Kidney tubule cell (primary cell): ENCODE data around the gene NEGR1.

Experiments used
- DNase-seq: peaks from one replicate; pipeline ENCODE4 v3.0.0-alpha.2; 2018; ENCODE audit warnings: low spot score

NEGR1 gene

DNA sequence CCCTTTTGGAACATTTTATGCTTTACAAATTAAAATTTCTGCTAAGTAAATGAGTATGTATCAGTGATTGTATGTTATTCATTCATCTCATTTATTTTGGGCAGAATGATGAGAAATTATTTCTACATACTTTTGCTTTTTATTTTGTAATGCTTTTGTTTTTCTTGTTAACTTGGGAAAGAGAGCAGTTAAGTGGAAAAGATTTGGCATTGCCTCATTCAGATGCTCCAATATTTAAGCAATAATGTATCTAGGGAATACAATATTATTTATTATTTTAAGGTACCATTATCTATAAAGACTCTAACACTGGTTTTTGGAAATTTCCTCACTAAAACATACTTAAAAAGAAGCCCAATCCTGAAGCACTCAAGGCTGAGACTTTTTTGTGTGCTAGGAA, 431.8 kb downstream of the NEGR1 start:
- no peak for DNase-seq

DNA sequence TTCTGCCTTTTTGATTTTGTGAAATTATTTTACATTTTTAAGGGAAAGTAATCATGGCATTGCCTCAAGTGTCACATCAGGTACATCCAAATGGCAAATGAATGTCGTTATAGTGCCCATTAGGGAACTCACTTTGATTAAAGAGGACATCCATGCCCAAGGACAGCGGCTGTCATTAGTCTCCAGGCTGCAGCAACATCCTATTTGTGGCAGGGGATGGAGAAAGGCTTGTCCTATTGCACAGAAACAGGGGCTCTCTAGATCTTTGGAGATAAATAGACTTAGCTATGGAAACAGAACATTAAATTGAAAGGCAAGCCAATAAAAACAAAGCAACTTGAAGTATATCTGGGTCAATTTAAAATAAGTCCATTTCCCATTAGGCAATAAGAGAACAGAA, 439.3 kb downstream of the NEGR1 start:
- no peak for DNase-seq

DNA sequence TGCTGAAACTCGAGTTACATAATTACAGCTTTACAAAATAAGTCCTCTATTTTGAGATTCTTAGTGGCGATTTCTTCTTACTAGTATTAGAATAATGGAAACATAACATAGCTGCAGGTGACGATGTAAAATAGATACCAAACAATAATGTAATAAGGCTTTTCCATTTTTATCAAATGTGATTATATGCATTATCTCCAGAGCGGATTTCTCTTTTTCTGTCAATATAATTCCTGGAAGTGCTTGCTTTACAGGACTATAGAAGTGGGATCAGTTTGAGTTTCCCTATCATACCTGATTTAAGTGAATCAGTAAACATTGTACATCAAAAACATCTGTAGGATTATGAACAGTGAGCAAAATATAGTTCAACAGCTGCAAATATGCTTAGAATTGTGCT, 442.5 kb downstream of the NEGR1 start:
- no peak for DNase-seq

DNA sequence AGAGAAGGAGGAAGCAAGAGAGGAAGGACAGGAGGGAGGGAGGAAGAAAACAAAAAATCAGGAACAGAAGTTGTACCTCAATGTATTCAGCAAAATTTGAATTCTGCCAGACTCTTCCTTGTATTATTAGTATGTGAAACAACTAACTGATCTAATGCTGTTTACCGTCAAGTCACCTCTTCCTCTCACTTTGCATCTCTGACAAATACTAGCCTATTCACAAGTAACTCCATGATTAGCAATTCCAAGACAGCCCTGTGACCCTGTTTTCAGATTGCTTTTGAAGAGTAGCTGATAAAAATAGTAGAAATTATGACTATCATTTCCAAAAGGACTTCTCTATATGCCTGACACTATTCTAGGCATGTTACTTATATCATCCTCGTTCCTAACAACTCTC, 445.4 kb downstream of the NEGR1 start:
- no peak for DNase-seq

DNA sequence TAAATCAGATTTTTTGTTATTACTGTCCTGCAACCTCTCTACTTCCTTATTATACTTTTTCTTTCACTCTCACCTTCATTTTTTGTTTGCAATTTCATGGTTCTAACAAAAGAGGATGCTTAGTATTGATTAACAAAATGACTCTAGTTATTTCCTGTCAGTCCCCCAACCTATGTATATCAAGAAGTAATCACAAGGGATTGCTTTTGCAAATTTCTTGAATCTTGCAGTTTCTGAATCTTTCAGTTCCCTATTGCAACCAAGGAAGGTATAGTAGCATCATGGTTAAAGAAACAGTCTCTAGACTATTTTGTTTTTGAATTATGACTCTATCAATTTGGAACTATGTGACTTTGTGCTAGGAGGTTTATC, 446.9 kb downstream of the NEGR1 start:
- no peak for DNase-seq

DNA sequence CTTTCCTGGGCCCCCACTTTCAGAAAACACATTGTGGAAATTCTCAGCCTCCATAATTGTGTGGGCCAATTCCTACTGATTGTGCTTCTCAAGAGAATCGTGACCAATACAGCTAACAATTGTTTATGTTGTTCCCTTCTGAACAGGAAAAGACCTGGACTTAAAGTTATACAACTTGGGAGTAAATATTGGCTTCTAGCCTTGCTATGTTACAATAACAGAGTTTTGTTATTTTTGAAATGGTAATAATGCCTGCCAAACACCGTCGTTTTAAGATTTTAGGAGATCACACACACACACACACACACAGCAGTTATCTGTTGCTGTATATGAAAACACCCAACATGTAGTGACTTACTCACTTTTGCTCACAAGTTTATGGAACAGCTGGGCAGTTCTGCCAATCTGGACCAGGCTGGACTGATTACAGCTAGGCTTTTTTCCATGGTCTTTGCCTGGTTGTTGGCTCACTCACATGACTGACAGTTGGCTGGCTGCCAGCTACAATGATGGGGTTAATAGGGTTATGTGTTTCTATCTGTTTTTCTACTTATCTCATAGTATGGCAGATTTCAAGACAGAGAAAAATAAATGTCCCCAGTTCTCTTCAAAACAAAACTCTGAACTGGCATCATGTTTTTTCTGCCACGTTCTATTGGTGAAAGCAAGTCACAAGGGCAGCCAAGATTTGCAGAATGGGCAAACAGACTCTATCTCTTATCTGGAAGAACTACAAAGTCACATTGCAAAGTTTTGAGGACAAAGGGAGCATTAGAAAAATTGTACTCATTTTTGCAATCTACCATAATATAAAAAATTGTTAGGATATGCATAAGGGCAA, 447.5 kb downstream of the NEGR1 start:
- DNase-seq, result no peak

DNA sequence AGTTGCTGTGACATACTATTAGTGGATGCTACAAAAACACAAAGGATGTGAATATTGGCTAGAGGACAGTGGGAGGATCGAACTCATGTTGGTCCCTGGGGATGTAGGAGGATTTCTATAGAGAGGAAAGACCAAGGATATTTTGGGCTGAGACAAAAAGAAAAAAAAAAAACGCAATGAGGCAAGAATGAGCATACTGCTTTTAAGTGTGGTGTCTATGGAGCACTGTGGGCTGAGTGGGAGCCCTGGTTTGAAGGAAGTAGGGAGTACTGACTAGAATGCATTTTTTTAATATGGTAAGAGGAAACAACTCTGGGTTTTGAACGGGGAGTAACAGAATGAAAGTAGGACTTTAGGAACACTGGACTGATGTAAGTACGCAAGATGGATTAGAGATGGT, 450.7 kb downstream of the NEGR1 start:
- no peak for DNase-seq

DNA sequence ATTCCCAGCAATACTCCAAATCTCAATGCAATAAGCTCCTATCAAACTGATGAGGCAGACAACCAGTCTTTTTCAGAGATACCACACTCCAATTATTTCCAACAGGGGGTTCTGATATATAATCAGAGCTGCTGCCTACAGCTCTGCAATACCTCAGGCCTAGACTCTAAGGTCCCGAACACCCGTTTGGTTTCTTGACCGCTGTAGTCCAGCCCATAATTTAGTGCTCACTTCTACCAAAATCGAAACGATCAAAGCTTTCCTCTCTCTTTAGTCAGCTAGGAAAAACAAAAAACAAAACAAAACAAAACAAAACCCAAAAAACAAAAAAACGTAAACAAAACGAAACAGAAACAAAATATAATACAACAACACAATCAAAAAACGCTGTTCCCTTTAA, 453.0 kb downstream of the NEGR1 start:
- DNase-seq, result no peak

DNA sequence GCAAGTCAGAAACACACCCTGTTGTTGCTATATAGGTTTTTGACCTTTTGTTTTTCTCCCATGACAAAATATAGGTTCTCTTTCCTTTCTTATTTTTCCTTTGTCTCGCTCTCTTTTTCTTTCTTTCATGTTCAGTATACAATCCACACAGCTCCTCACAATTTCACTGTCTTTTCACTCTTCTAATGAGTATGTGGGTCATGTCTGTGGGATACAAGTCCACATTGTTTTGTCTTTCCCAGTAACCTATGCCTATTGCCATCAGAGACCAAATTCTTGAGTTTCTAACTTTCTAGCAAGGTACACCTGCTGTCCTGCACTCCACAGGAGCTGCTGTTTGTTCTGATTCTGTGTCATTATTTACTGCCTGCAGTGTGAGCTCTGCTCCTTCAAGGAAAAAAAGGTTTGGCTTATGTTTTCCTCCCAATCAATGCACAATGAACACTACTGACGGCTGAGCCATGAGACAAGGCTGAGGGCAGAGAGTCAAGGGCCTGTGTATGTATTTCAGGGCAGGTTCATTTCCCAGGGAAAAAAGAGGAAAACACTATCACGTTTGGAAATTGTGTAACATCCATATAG, 453.8 kb downstream of the NEGR1 start:
- no peak for DNase-seq

DNA sequence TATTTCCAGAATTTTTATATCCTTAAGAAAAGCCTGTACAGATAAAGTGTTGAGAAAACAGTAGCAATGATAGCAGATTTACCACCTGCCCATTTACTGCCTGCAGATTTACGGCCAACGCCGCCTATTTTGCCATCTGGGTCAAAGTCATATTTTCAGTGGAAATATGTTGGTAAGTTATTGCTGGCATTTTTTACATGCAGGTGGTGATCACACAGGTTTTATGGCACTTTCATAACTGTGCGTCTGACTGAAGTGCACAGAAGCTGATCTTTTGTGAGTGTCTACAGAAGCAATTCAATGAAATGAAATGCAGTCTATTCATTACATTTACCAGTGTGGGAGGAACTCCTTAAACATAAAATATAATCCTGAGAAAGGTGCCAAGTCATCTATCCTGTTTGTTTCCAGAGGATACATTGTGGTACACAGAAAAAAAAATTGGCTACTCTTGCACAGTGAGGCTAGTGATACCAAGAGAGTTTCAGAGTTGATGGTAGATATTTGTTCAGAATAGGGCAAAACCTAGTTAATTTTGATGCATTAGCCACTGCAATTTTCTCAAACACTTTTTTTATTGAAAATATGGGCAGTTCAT, 458.5 kb downstream of the NEGR1 start:
- no peak for DNase-seq

DNA sequence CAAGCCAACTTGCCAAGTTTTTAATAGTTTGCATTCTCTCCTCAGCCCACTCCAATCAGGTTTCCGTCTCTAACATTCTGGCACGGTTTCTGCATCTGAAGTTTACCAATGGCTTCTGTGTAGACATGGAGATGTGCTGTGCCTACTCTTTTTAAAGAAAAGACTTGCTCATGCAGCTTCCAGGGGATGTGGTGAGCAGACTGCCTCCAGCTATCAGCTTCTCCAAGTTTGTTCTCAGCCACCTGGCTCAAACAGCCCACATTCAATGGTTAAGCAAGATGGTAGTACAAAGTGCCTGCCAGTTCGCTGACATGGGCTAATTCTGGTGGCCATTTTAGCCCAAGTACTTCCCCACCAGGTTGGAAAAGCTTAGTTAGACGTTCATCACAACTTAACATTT, 465.3 kb downstream of the NEGR1 start:
- no peak for DNase-seq

DNA sequence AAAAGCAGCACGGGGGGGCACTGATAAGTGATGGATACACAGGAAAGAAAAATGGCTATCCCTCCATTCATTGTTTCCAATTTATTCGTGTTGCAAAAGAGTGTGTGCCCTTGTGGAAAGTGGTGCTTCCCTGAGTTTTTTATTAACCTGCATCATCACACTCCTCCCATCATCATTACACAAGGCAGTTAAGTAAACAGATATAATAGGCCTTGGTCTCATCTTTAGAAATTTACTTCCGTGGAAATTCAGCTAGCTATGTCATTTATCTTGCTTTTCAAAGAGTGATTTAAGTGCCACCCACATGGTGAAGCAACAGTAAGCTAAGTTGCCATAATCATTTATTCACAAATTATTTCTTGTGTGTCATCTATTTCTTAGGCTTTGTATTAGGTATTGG, 473.3 kb downstream of the NEGR1 start:
- DNase-seq, result no peak

DNA sequence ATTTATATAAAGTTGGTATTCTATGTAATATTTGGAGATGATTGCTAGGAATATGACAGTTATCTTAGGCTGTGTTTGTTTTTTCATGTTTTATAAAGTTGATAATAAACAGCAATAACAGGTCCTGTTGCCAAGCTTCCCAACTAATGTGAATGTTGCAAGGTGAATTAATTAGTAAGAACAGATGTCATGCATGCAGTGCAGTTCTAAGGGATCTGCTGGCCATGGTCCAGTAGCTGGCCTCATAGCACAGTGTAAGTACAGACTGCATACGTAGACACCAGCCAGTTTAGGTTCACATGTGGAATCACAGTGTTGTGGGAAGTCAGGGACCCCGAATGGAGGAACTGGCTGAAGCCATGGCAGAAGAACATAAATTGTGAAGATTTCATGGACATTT, 478.2 kb downstream of the NEGR1 start:
- no peak for DNase-seq

DNA sequence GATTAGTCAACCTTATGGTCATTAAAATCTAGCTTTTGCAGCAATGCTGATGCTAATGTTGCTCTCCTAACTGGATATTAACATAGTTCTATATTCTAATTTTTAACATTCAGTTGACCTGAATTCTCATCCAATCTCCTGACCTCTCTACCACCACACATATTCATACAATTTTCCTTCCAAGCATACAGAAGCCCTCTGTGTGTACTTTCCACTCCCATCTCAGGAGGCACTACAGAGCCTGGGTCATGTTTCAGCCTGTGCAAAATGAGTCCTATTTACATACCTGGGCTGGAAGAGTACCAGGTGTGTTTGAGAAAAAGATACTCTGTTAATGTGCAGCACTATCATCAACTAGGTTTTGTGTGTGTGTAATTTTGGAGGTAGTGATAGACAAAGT, 486.3 kb downstream of the NEGR1 start:
- no peak for DNase-seq

DNA sequence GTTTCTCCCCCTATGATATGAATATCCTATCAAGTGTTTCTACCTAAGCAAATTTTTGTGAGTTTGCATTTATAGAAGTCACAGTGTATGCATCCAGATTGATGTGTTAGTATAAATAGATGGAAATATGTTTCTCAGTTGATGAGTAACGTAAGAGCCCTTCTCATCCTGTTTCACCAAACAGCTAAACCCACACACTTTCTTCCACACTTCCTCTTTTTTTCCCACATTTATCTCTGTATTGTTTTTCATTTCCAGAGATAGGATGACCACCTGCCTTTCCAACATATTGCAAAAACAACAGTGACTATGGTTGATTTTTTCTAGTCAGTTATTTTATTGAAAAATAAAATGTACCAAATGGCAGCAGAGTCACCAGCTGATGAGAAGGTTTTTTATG, 490.1 kb downstream of the NEGR1 start:
- DNase-seq, result no peak

DNA sequence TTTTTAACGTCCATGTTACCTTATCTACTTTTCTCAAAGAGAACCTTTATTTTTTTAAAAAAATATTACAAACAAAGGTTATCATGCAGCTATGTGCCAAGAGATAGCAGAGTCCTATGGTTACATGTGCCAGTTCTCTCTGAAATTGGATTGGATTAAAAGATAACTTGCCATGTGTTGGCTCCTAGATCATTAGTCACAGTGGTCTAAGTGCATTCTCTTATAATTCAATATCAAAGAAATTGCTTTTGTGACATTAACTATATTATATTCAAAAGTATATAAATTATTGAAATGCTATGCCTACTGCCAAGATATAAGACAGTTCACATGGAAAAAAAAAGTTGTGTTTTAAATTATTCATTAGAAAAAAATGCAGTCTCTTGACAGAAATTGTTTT, 494.2 kb downstream of the NEGR1 start:
- DNase-seq, result no peak

DNA sequence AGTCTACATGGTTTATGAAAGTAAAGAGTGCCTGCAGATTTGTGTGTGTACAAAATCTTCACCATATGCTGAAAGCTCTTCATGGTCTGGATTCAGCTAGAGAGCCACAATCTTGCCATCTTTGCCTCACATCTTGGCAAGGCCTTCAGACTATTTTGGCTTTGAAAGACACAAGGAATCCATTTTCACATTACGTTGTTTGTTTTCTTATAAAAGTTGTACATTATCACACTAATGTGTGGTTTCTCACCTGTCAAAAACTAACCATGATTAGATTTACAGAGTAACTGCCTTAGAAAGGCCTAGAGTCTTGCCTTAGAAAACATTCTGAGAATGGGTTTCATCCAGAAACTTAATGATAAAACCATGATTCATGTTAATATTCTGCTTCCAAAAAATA, 494.6 kb downstream of the NEGR1 start:
- no peak for DNase-seq

DNA sequence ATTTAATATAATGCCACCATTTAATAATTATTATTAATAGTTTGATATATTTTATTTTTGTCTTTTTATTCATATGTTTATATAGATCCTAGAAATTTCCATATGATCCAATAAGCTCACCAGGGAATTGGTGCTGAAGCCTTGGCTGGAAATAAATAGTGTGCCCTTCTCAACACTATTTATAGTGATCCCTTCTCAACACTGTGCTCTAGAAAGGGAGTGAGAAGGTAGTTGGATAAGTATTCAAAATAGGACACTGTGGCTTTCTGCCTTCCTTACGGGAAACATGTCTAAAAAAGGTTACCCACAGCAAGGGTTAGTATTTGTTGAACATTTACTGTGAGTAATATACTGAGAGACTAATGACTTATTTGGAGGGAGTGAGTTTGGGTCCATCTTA, 496.1 kb downstream of the NEGR1 start:
- no peak for DNase-seq

DNA sequence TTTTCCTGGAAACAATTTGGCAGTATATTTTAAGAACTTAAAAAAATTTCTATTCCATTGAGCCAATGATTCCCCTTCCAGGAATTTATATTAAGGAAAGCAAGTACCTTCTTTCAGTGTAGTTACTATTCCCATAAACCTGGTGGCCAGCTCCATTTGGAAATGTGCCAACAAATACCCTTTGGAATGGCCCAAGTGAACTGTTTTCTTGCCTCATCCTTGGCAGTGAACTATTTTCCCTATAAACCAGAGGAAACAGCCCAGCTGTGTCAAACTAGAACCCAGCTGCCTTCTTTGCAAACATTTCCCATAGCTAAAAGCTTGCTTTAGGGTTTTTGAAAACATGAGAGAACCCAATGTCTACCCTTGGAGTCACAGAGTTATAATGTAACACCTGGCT, 496.9 kb downstream of the NEGR1 start:
- peak; percentile 11 for DNase-seq

DNA sequence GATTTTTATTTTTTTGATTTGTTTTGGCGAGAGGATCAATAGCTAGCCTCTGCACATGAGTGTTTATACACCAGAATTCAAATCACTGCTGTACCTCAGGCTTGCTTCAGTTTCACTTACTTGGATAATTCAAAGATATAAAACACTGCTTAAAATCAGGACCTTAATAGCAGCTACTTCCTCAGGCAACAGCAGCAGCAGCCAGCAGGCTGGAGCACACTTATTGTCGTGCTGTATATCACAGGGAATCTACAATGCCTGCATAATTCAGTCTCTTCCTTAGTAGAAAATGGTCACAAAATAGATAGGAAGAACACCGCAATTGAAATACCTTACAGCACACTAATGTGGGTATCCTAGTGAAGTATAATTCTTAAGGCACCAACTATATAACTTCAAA, 497.3 kb downstream of the NEGR1 start:
- no peak for DNase-seq

DNA sequence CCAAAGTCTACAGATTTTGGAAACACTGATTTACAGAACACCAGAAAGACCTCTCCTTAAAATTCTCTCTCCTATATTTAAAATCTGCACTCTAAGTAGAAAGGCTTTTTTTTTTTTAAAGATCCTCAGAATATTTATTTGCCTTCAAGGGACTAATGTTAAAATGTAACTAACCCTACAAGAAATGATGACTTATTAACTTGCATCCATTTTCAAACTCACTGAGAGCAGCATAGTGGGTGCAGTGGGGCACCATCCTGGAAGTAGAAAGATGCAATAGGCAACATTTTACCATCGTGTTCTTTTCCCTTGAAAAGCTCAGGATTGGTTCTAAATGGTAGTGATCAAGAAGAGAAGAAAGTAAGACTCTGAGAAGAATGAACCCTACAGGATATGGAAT, 498.1 kb downstream of the NEGR1 start:
- DNase-seq, result peak; percentile 7

DNA sequence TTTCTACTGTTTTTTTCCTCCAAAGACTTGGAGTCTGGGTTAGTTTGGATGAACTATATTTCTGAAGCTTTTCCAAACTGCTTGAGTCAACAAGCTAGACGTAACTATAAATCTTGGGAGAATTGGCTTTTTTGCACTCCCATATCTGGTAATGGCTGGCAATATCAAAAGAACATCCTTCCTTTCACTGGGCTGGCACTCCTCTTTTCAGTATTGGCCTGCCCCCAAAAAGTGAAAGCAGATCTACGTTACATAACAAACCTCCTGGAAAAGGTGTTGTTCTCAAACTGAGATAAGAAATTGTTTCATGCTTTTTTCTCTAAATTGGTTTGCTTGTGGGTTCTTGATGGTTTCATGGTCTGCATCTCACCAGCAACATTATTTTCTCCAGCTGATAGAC, 499.3 kb downstream of the NEGR1 start:
- no peak for DNase-seq

DNA sequence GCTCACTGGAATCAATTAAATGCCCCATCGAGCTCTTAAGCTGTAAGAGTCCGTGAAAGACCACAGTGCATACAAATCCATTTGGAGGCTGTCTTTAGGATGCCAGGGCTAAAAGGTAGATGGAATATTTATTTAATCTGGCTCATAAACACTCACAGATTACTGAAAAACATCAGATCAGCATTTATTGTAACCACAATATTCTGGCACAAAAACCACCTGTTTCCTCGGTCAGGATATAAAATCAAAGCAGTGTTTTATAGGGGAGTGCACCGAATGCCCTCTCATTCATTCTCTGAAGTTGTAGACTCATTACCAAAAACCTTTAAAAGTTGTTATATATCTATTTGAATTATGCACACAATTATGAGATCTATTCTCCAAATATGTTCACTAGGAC, 500.9 kb downstream of the NEGR1 start:
- DNase-seq, result no peak

DNA sequence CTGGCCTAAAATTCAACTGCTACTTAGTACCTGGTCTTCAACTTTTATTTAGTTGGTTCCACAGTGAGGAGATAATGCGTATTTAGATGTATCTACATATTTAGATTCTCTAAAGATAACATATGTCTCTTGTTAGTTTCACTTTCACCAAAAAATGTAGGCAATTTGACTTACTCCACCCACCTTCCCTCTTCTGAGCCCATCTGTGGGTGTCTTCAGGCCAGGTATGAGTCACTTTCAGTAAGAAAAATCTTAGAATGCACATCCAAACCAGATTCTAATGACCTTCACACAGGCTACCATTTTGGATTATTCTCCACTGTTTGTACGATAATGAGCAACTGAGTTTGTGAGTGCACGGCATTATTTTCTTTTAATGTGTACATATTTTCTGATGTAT, 501.7 kb downstream of the NEGR1 start:
- peak; percentile 5 for DNase-seq
